HepG2 (cell line): ENCODE results near the gene MRPS21. TPM values are rescaled to one million over a fixed set of nuclear protein-coding genes. Genes with fewer than 3 reads are reported as not detected.

Experiments
- ATAC-seq: fragments of 200-7000 bp; cut with Tn5 transposase; 3 replicates; pipeline ENCODE4 v1.9.1; 2020; ENCODE audit warnings: mild to moderate bottlenecking, moderate library complexity
- BruUV-seq: library from RNA; stranded (reverse); fragments of 400-500 nt; replicated peaks from 2 replicates; lab custom pipeline; 2021; lab: Mats Ljungman, UMichigan
- CTCF ChIA-PET: fragments of 300-600 bp; formaldehyde crosslinking; extraction: SDS; loops from one replicate; lab custom pipeline; 2021; ENCODE audit warnings: low total read pairs, inconsistent platforms, low intra/inter-chr PET ratio; lab: Yijun Ruan, JAX
- POLR2A ChIA-PET: fragments of 350-600 bp; sonication (Branson Sonifier 250); formaldehyde crosslinking; loops from one replicate; lab custom pipeline; 2020; ENCODE audit warnings: antibody characterized with exemption, inconsistent platforms; lab: Yijun Ruan, JAX
- DNase-seq: peaks from one replicate; pipeline ENCODE4 v3.0.0-alpha.2; 2015; ENCODE audit warnings: low spot score
- FAIRE-seq: peaks from 3 replicates; lab custom pipeline; 2011; peaks lifted over from hg19 to GRCh38; lab: Jason Lieb, UNC
- H2AFZ ChIP-seq: one replicate; pipeline ENCODE4 v1.6.1; 2011; ENCODE audit warnings: low read length, inconsistent platforms
- H3K27ac ChIP-seq: fragments of 300-600 bp; 3 replicates; pipeline ENCODE4 v1.8.0; 2011; ENCODE audit warnings: mixed run types, mild to moderate bottlenecking, mixed read lengths, low read length, inconsistent platforms; ENCODE audit not compliant: insufficient read depth; ENCODE audit errors: extremely low read length
- H3K27me3 ChIP-seq, 2 experiments: fragments of 200-600 bp in 1 of 2; 2 replicates in 1 of 2; 3 replicates in 1 of 2; pipeline versions ENCODE4 v1.6.0 to v1.8.0; 2011; ENCODE audit warnings: low read length in 2 of 2, mild to moderate bottlenecking in 2 of 2, moderate library complexity in 2 of 2, inconsistent platforms in 1 of 2; ENCODE audit not compliant: insufficient read depth in 2 of 2, control insufficient read depth in 1 of 2
- H3K36me3 ChIP-seq, 2 experiments: fragments of 200-600 bp in 1 of 2; replicated peaks in 1 of 2; 2 replicates in 1 of 2; 3 replicates in 1 of 2; pipeline versions ENCODE4 v1.5.1 to v1.8.0; 2011; ENCODE audit warnings: low read length in 2 of 2, inconsistent platforms in 1 of 2; ENCODE audit not compliant: insufficient read depth in 2 of 2, control insufficient read depth in 1 of 2
- H3K4me1 ChIP-seq: 2 replicates; pipeline ENCODE4 v1.5.1; 2012; ENCODE audit warnings: low read length, inconsistent platforms; ENCODE audit not compliant: insufficient read depth
- H3K4me2 ChIP-seq: 2 replicates; pipeline ENCODE4 v1.6.0; 2011; ENCODE audit warnings: low read depth, low read length, inconsistent platforms
- H3K4me3 ChIP-seq, 3 experiments: fragments of 200-600 bp in 1 of 3; sonication (generic), shearing (Covaris generic) in 1 of 3; replicated peaks in 1 of 3; 2 replicates each; pipeline ENCODE4 v1.5.1; 2011 to 2016; ENCODE audit warnings: low read length in 3 of 3, inconsistent platforms in 2 of 3, low read depth in 2 of 3, mild to moderate bottlenecking in 2 of 3, control low read depth in 1 of 3, mixed read lengths in 1 of 3; ENCODE audit not compliant: insufficient read depth in 1 of 3
- H3K79me2 ChIP-seq: one replicate; pipeline ENCODE4 v1.6.1; 2011; ENCODE audit warnings: low read length, inconsistent platforms; ENCODE audit not compliant: insufficient read depth
- H3K9ac ChIP-seq: 2 replicates; pipeline ENCODE4 v1.6.0; 2011; ENCODE audit warnings: mild to moderate bottlenecking, low read depth, low read length, inconsistent platforms; ENCODE audit not compliant: insufficient read depth
- H3K9me3 ChIP-seq: 2 replicates; pipeline ENCODE4 v1.5.1; 2012; ENCODE audit warnings: mild to moderate bottlenecking, low read length
- H4K20me1 ChIP-seq: 2 replicates; pipeline ENCODE4 v1.6.0; 2011; ENCODE audit warnings: inconsistent platforms, mild to moderate bottlenecking, low read length, moderate library complexity; ENCODE audit not compliant: insufficient read depth
- CENPBD1 ChIP-seq: sonication (generic); formaldehyde crosslinking; IDR thresholded peaks from 2 replicates; pipeline ENCODE4 v1.8.0; 2022; ENCODE audit warnings: missing genetic modification reagents, low read depth, mild to moderate bottlenecking, borderline replicate concordance
- KIAA2018 ChIP-seq: sonication (generic); formaldehyde crosslinking; IDR thresholded peaks from 2 replicates; pipeline ENCODE4 v1.5.0; 2020; ENCODE audit warnings: mild to moderate bottlenecking, missing genetic modification reagents, borderline replicate concordance
- KLF13 ChIP-seq: sonication (generic); formaldehyde crosslinking; IDR thresholded peaks from 2 replicates; pipeline ENCODE4 v1.4.0; 2020; ENCODE audit warnings: mild to moderate bottlenecking, missing genetic modification reagents
- NBN ChIP-seq: fragments of 450-650 bp; conservative IDR thresholded peaks from 2 replicates; pipeline ENCODE4 v1.6.1; 2017
- NFIB ChIP-seq: sonication (generic); formaldehyde crosslinking; IDR thresholded peaks from 2 replicates; pipeline ENCODE4 v1.9.0; 2021; ENCODE audit warnings: missing genetic modification reagents, mild to moderate bottlenecking, borderline replicate concordance
- SIN3A ChIP-seq: IDR thresholded peaks from 2 replicates; pipeline ENCODE4 v1.6.1; 2011; ENCODE audit warnings: low read depth, mild to moderate bottlenecking, control low read depth, low read length, borderline replicate concordance
- ZBTB4 ChIP-seq: sonication (generic); formaldehyde crosslinking; IDR thresholded peaks from 2 replicates; pipeline ENCODE4 v1.4.0; 2020; ENCODE audit warnings: missing genetic modification reagents, mild to moderate bottlenecking, borderline replicate concordance
- ZIK1 ChIP-seq: sonication (generic); formaldehyde crosslinking; IDR thresholded peaks from 2 replicates; pipeline ENCODE4 v1.5.0; 2020; ENCODE audit warnings: mild to moderate bottlenecking, low read depth, missing genetic modification reagents, borderline replicate concordance
- ZNF33B ChIP-seq: sonication (generic); formaldehyde crosslinking; IDR thresholded peaks from 2 replicates; pipeline ENCODE4 v1.5.1; 2020; ENCODE audit warnings: mild to moderate bottlenecking, missing genetic modification reagents
- WGBS: methylation state at CpG from one replicate; pipeline ENCODE4 v1.1.6; 2017; ENCODE audit warnings: low lambda C conversion rate; 5-methylcytosine and 5-hydroxymethylcytosine counted together
- in situ Hi-C: cut with HindIII; loops from 2 replicates; pipeline ENCODE4 v1.10.0; 2017; ENCODE audit warnings: low pct_unique_long_range_greater_than_20kb; ENCODE audit not compliant: extremely low pct_ligation_motif_present
- intact Hi-C: fragments of 100-400 bp; cut with micrococcal nuclease; formaldehyde crosslinking; loops from one replicate; pipeline ENCODE4 v1.10.0; 2022; ENCODE audit not compliant: unreplicated experiment
- polyA plus RNA-seq, 8 experiments: library from polyadenylated mRNA; depleted of rRNA in 3 of 8; stranded (reverse) in 7 of 8; unstranded in 1 of 8; fragments of >200 nt; fragmentation: Illumina TruSeq in 4 of 8; extraction: Trizol in 4 of 8; gene quantifications; 2 replicates each; pipeline versions ENCODE4 v1.2.1 to v1.2.3, GENCODE V29; 2011 to 2016; ENCODE audit warnings: low read depth in 4 of 8, missing spikeins in 1 of 8, mixed read lengths in 1 of 8; ENCODE audit not compliant: insufficient read depth in 1 of 8
- total RNA-seq, 5 experiments: library from RNA; depleted of rRNA; stranded (reverse); fragments of >200 nt; fragmentation: Illumina TruSeq; extraction: Trizol; gene quantifications; 2 replicates each; pipeline ENCODE4 v1.2.3, GENCODE V29; 2016; ENCODE audit warnings: low read depth in 1 of 5

MRPS21 gene
- total and polyA plus RNA-seq, 2 of the 13 experiments (the other 11 are each of a cell fraction or from before 2014, with no cell fraction given) = 59.4 to 64.2 TPM

- no peak for TF ChIP-seq KIAA2018
- no peak for TF ChIP-seq SIN3A
- no peak for TF ChIP-seq ZNF33B (CRISPR knock-in tag)
- no peak for TF ChIP-seq ZIK1 (CRISPR knock-in tag)
Measured at GRCh38 chr1:150267896-150268295, 25.8 kb upstream of the MRPS21 start (continued).

- H3K27ac ChIP-seq = peak overlapping the region; percentile 66
- FAIRE-seq = no peak
- H4K20me1 ChIP-seq = no peaks in the 10 kb centered on the region
- CTCF ChIA-PET = no interaction called here
- H3K4me1 ChIP-seq = peaks cover 24% of the 10 kb centered on the region
- POLR2A ChIA-PET = interaction anchor here (1.0 to 2.1 kb wide), 5 partner anchors 10 to 96 kb away, joined by 7 to 32 read pairs (median 10); partner anchors contain the start of genes CA14, PRPF3 and RPRD2
- no peak overlapping the region for H2AFZ ChIP-seq
- H3K4me2 ChIP-seq = peak overlapping the region; percentile 86
- no peaks in the 10 kb centered on the region for H3K9me3 ChIP-seq
- DNase-seq = no peak
- H3K27me3 ChIP-seq = no peaks in the 10 kb centered on the region
- ATAC-seq = peak; percentile 57
- peaks cover 21% of the 10 kb centered on the region for H3K79me2 ChIP-seq
- in situ Hi-C loops = no loop called here
- intact Hi-C loops = no loop called here
- H3K36me3 ChIP-seq = peaks cover 7 to 26% of the 10 kb centered on the region in 2 experiments; a peak in 4 of 5 replicates
- 0% methylated on average over 11 of the region's 21 CpGs for WGBS
- no TSS peak for BruUV-seq
- H3K9ac ChIP-seq = peak overlapping the region; percentile 87
- H3K4me3 ChIP-seq = peak overlapping the region; percentile 88
- TF ChIP-seq NFIB (CRISPR knock-in tag) = no peak
- TF ChIP-seq ZBTB4 (CRISPR knock-in tag) = 0 out of 2 replicates have a peak, but pooled peaks have one; percentile 52
- no peak for TF ChIP-seq NBN
- TF ChIP-seq KLF13 (CRISPR knock-in tag) = 0 out of 2 replicates have a peak, but pooled peaks have one; percentile 58
- no peak for TF ChIP-seq CENPBD1 (CRISPR knock-in tag)
Measured at GRCh38 chr1:150268340-150268704, 25.3 kb upstream of the MRPS21 start.
